HG03439 (cell line): Measurements from ENCODE around the gene LLGL1.

Experiments used
- ATAC-seq: cut with Tn5 transposase; IDR thresholded peaks from one replicate; pipeline ENCODE4 v1.9.1; 2021; ENCODE audit warnings: mild to moderate bottlenecking, moderate library complexity; ENCODE audit not compliant: unreplicated experiment

LLGL1 gene

GRCh38 chr17:18251204-18251603 lies 25.8 kb downstream of the LLGL1 start:
- ATAC-seq: no peak

- ATAC-seq: no peak
These were observed 26.7 kb downstream of the LLGL1 start for GRCh38 chr17:18252160-18252559.

GRCh38 chr17:18253187-18253884 lies 27.9 kb downstream of the LLGL1 start:
- no peak for ATAC-seq

DNA sequence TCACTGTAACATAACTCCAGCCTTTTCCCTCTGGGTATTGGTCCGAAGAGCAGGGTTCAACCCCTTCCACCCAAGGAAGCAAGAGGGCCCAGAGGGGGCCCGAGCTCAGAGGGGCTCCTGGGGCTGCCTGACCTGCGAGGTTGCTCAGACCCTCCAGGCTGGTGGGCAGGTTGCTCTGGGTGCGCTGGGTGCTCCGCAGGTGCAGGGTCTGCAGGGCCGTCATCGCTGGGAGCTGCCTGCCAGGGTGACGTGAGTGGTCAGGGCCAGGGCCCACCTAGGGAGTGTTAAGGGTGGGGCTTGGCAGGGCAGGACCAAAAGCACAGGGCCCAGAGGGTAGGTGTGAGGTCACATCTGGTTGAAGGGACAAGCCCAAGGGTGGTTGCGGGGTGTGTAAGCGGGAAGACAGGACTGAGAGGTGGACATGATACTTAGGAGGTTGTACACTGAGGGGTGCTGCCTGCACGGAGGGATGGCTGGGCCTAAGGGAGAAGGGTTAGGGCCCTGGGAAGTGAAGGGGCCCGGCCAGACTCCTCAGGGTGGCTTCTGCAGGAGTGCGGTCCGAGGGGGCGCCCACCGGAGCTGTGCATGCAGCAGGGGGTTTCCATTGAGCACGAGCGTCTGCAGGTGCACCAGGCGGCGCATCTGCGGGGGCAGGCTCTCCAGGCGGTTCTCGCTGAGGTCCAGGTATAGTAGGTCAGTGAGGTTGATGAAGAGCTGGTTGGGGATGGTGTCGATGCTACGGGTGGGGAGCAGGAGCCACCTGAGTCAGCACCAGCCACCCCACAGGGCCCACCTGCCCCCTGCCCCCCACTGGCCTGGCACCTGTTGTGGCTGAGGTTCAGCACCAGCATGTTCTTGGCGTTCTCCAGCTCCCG lies 28.7 kb downstream of the LLGL1 start:
- ATAC-seq: no peak

DNA sequence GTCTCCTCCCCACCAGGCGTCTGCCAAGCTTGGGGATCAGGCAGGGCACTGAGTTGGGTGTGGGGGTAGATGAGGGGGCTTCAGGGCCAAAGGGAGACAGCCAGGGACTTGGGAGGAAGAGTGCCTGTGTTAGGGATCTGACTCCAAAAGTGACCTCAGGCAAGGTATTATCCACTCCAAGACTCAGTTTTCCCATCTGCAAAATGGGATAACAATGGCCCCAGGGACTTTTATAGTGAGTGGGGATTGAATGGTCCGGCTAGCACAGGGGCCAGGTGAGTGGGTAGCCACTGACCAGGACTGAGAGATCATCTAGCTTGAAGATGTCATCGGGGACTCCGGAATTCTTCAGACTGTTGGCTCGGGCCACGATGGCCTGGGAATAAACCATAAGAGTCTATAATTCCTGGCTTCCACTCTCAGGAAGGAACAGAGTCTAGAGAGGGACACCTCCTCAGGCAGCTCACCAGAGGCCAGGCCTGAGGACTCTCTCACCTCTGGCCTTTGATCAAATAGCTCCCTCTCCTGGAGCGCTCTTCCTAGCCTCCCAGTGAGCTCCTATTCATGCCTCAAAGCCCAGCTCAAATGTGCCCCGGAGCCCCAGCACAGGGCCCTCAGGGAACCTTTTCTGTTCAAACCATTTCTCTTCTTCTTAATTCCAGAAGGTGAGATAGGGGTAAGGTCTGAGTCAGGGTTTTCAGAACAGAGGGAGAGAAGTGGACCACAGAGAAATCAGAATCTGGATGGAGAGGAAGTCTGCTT lies 29.6 kb downstream of the LLGL1 start:
- no peak for ATAC-seq

DNA sequence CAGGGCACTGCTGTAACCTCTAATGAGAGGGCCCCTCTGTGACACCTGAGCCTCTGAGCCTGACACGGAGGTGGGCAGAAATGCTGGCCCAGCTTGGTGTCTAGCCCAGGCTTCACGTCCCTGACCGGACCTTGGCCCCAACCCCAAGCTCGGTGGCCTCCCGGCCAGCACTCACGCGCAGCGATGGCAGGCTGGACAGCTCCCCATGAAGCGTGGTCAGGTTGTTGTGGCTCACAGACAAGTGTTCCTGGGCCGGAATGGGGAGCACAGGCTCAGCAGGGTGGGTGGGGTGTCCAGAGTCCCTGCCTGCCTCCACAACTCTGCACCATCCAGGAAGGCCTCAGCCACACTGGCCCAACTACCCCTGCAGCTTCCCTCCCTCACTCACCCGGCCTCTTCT lies 30.9 kb downstream of the LLGL1 start:
- no peak for ATAC-seq

DNA sequence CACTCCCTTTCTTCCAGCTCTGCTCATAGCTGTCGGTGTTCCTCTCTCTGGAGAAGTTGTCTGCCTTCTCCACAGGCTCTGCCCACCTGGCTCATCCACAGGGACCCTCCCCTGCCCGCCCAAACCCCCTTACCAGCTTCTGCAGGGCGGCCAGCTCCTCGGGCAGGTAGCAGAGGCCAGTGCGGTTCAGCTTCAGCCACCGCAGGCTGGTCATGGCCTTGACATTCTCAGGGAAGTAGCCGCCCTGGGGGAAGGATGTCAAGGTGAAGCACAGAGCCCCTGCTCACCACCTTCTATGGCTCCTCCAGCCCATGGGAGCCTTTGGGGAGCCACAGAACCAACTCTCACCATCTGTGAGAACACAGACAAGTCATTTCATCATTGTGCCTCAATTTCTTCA lies 31.3 kb downstream of the LLGL1 start:
- ATAC-seq: no peak

GRCh38 chr17:18257268-18257981 lies 32.0 kb downstream of the LLGL1 start:
- peak; percentile 6 for ATAC-seq

DNA sequence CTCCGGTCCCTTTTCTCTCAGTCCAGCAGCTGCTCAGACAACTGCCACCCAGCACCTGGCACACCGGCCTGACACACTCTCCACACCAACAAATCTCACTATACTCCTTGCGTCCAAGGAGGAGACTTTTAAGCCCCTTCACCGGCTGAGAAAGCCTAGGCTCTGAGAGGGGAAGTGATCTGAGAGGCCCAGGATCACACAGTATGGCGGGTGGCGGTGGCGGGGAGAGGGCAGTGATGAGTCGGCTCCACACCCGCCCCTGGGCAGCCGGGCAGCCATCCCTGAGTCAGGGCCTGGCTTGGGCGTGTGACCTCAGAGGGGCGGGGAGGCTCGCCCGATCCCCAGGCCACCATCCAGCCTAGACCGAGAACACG lies 32.5 kb downstream of the LLGL1 start:
- peak; percentile 18 for ATAC-seq

- ATAC-seq: peak; percentile 20
These were observed 33.1 kb downstream of the LLGL1 start, which contains the start of gene FLII for GRCh38 chr17:18258356-18259038. Gene FLII (minus strand): TSS chr17:18258738. CDS start chr17:18258690, 48 bp downstream.

DNA sequence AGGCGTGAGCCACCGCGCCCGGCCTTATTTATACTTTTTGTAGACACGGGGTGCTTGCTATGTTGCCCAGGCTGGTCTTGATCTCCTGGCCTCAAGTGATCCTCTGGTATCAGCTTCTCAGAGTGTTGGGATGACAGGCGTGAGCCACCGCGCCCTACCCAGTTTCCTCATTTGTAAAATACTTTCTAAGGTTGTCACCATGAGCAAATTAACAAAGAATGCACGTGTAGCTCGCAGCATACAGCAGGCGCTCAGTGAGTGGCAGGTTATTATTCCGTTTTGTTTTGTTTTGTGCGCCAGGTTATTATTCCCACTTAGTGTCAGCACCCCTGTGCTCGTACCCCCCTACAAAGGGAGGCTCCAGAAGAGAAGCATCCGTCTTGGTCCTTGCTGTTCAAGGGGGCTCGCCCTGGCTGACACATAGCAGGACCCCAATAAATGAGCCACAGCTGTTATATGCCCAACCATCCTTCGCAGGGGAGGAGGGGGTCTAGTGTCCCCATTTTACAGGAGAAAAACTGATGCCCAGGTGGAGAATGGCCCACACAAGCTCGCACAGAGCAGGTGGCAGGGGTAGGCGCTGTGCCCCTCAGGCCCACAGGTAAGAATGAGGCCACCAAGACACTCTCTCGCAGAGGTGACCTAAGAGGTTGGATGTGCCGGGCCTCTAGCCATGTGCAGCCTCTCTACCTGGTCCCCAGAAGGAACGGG lies 34.3 kb downstream of the LLGL1 start:
- peak; percentile 2 for ATAC-seq

GRCh38 chr17:18260332-18261145 lies 35.1 kb downstream of the LLGL1 start, which contains the start of gene MIEF2:
Gene MIEF2 (plus strand): TSS chr17:18260662. CDS start chr17:18262721, 2,059 bp downstream.
- ATAC-seq: peak; percentile 67

DNA sequence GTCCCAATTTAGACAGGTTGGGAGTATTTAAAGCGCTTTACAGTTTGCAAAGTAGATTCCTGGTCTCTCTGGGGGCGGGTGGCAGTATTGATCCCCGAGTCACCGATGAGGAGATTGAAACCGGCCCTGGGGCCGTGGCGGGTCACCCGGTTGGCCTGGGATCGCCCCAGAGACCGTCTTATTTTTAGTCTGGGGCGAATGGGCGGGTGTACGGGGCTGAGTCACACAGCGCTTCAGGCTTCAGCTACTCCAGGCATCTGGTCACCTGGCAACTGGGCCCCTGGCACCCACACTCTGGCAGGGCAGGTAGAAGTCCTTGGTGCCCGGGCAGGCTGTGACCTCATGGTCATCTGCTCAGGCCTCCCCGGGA lies 35.7 kb downstream of the LLGL1 start:
- ATAC-seq: peak; percentile 20

- no peak for ATAC-seq
These were observed 36.2 kb downstream of the LLGL1 start for GRCh38 chr17:18261659-18262058.

GRCh38 chr17:18262111-18262510 lies 36.7 kb downstream of the LLGL1 start:
- ATAC-seq: no peak

DNA sequence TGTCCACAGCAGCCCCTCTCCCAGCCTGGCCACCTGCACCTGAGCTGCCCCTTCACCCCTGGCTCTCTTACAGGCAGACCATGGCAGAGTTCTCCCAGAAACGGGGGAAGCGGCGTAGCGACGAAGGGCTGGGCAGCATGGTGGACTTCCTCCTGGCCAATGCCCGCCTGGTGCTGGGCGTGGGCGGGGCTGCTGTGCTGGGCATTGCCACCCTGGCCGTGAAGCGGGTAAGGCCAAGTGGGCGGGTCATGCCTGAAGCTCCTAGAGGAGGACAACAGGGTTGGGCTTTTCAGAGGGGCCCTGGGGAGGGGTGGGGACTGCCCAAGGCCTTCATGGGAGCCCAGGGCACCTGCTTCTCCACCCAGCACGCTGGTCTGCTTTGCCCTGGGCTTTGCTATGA lies 37.2 kb downstream of the LLGL1 start:
- no peak for ATAC-seq

- no peak for ATAC-seq
These were observed 38.6 kb downstream of the LLGL1 start for GRCh38 chr17:18263885-18264682.

DNA sequence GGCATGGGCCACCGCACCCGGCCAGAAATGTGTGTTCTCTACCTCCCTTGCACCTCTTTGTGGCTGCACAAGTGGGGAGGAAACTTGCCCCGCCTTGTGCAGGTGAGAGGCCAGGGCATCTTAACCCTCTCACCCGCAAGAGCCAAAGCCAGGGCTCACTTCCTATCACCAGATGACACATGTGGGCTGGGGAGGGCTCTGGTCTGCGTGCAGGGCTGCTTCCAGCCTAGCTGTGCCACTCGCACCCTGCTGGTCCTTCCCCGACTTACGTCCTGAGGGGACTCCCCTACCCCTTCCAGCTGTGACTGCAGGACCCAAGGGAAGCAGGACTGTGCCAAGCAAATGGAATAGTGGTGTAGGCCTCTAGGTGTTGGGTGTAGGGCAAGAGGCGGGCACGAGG lies 41.9 kb downstream of the LLGL1 start:
- ATAC-seq: no peak
